Lower leg skin (tissue), 3 donors: ENCODE results near the gene TNNI3K.

Experiments
- POLR2A ChIP-seq, 2 donors: fragments of 450-650 bp; IDR thresholded peaks; one replicate each; pipeline ENCODE4 v1.6.1; 2016 to 2017; ENCODE audit warnings: antibody characterized with exemption in 2 of 2, mild to moderate bottlenecking in 1 of 2, moderate library complexity in 1 of 2
- TF ChIP-seq, protein P1 (sequence below), 3 donors: fragments of 450-650 bp; IDR thresholded peaks; one replicate each; pipeline ENCODE4 v1.5.1; 2016; ENCODE audit warnings: antibody characterized with exemption in 3 of 3, mild to moderate bottlenecking in 3 of 3, moderate library complexity in 2 of 3

GRCh38 chr1:74427681-74428080 lies 192.5 kb downstream of the TNNI3K start:
- TF ChIP-seq, protein P1, sequence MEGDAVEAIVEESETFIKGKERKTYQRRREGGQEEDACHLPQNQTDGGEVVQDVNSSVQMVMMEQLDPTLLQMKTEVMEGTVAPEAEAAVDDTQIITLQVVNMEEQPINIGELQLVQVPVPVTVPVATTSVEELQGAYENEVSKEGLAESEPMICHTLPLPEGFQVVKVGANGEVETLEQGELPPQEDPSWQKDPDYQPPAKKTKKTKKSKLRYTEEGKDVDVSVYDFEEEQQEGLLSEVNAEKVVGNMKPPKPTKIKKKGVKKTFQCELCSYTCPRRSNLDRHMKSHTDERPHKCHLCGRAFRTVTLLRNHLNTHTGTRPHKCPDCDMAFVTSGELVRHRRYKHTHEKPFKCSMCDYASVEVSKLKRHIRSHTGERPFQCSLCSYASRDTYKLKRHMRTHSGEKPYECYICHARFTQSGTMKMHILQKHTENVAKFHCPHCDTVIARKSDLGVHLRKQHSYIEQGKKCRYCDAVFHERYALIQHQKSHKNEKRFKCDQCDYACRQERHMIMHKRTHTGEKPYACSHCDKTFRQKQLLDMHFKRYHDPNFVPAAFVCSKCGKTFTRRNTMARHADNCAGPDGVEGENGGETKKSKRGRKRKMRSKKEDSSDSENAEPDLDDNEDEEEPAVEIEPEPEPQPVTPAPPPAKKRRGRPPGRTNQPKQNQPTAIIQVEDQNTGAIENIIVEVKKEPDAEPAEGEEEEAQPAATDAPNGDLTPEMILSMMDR (IDR thresholded peaks at IDR 0.05) = no peak
- TF ChIP-seq POLR2A (IDR thresholded peaks at IDR 0.05) = no peak
